NCI-H187 treated with DMSO at 0.1 percent for 48 hours (cell line): Measurements from ENCODE around the gene NFAT5.

Experiments
- DNase-seq: peaks from one replicate; lab custom pipeline; 2025; lab: John Stamatoyannopoulos, UW

Gene NFAT5

GRCh38 chr16:69644790-69645189 is 79.0 kb downstream of the NFAT5 start:
- DNase-seq, result no peak

- no peak for DNase-seq
These were observed 81.3 kb downstream of the NFAT5 start for GRCh38 chr16:69647020-69647419.

- no peak for DNase-seq
These were observed 85.5 kb downstream of the NFAT5 start for GRCh38 chr16:69651217-69651616.

GRCh38 chr16:69654280-69654931 is 88.6 kb downstream of the NFAT5 start:
- no peak for DNase-seq

- no peak for DNase-seq
These were observed 94.4 kb downstream of the NFAT5 start for GRCh38 chr16:69660166-69660565.

GRCh38 chr16:69662901-69663300 is 97.1 kb downstream of the NFAT5 start:
- no peak for DNase-seq

- no peak for DNase-seq
These were observed 98.1 kb downstream of the NFAT5 start for GRCh38 chr16:69663846-69664245.

- no peak for DNase-seq
These were observed 103.8 kb downstream of the NFAT5 start for GRCh38 chr16:69669577-69669976.

GRCh38 chr16:69672315-69672997 is 106.7 kb downstream of the NFAT5 start:
- no peak for DNase-seq

- no peak for DNase-seq
These were observed 107.4 kb downstream of the NFAT5 start for GRCh38 chr16:69672998-69673713.

- no peak for DNase-seq
These were observed 114.6 kb downstream of the NFAT5 start for GRCh38 chr16:69680358-69680757.

- no peak for DNase-seq
These were observed 122.8 kb downstream of the NFAT5 start for GRCh38 chr16:69688589-69688988.

GRCh38 chr16:69691980-69692911 is 126.5 kb downstream of the NFAT5 start:
- DNase-seq, result no peak

GRCh38 chr16:69693916-69694315 is 128.2 kb downstream of the NFAT5 start:
- DNase-seq, result no peak

- no peak for DNase-seq
These were observed 132.6 kb downstream of the NFAT5 start for GRCh38 chr16:69698404-69698803.

- DNase-seq, result no peak
These were observed 134.1 kb downstream of the NFAT5 start for GRCh38 chr16:69699915-69700314.

GRCh38 chr16:69701452-69701851 is 135.7 kb downstream of the NFAT5 start:
- DNase-seq, result no peak

- DNase-seq, result no peak
These were observed 136.1 kb downstream of the NFAT5 start for GRCh38 chr16:69701866-69702265.

GRCh38 chr16:69703638-69704037 is 137.9 kb downstream of the NFAT5 start:
- DNase-seq, result no peak

- DNase-seq, result no peak
These were observed 140.6 kb downstream of the NFAT5 start for GRCh38 chr16:69706256-69706974.

GRCh38 chr16:69706975-69707340 is 141.2 kb downstream of the NFAT5 start:
- no peak for DNase-seq
